ENCODE measurements around the gene DIS3L2.
"Not testable (repeated sequence)": the region's sequence is repeated elsewhere in the genome, so short reads cannot be mapped to it uniquely, and the experiment has no call there.

The DIS3L2 gene

GRCh38 chr2:232009639-232010274 lies 48.2 kb downstream of the DIS3L2 start:
- DNase-seq (ENCODE audit: low read depth), result no peak

GRCh38 chr2:232013701-232014353 lies 52.3 kb downstream of the DIS3L2 start:
- DNase-seq (ENCODE audit: low read depth), result no peak

- no peak for DNase-seq (ENCODE audit: low read depth)
Measured at GRCh38 chr2:232014681-232015080, 53.2 kb downstream of the DIS3L2 start.

GRCh38 chr2:232018181-232018580 lies 56.7 kb downstream of the DIS3L2 start:
- DNase-seq (ENCODE audit: low read depth), result no peak

GRCh38 chr2:232022718-232023117 lies 61.2 kb downstream of the DIS3L2 start:
- no peak for DNase-seq (ENCODE audit: low read depth)

GRCh38 chr2:232023426-232023825 lies 61.9 kb downstream of the DIS3L2 start:
- DNase-seq (ENCODE audit: low read depth), result no peak

- no peak for DNase-seq (ENCODE audit: low read depth)
Measured at GRCh38 chr2:232024457-232024856, 62.9 kb downstream of the DIS3L2 start.

GRCh38 chr2:232026910-232027309 lies 65.4 kb downstream of the DIS3L2 start:
- DNase-seq (ENCODE audit: low read depth), result no peak

- DNase-seq (ENCODE audit: low read depth), result no peak
Measured at GRCh38 chr2:232027530-232027929, 66.0 kb downstream of the DIS3L2 start.

GRCh38 chr2:232028071-232028470 lies 66.6 kb downstream of the DIS3L2 start:
- DNase-seq (ENCODE audit: low read depth), result no peak

GRCh38 chr2:232028631-232029030 lies 67.1 kb downstream of the DIS3L2 start:
- no peak for DNase-seq (ENCODE audit: low read depth)

- no peak for DNase-seq (ENCODE audit: low read depth)
Measured at GRCh38 chr2:232029346-232029745, 67.8 kb downstream of the DIS3L2 start.

- DNase-seq (ENCODE audit: low read depth), result no peak
Measured at GRCh38 chr2:232030229-232030628, 68.7 kb downstream of the DIS3L2 start.

- DNase-seq (ENCODE audit: low read depth), result not testable (repeated sequence)
Measured at GRCh38 chr2:232035292-232035691, 73.8 kb downstream of the DIS3L2 start.

GRCh38 chr2:232036876-232037275 lies 75.4 kb downstream of the DIS3L2 start:
- not testable (repeated sequence) for DNase-seq (ENCODE audit: low read depth)

GRCh38 chr2:232038251-232038880 lies 76.9 kb downstream of the DIS3L2 start:
- DNase-seq (ENCODE audit: low read depth), result no peak

GRCh38 chr2:232038881-232039485 lies 77.5 kb downstream of the DIS3L2 start:
- DNase-seq (ENCODE audit: low read depth), result no peak

GRCh38 chr2:232042911-232043574 lies 81.5 kb downstream of the DIS3L2 start:
- no peak for DNase-seq (ENCODE audit: low read depth)

GRCh38 chr2:232043966-232044365 lies 82.5 kb downstream of the DIS3L2 start:
- DNase-seq (ENCODE audit: low read depth), result no peak

- DNase-seq (ENCODE audit: low read depth), result no peak
Measured at GRCh38 chr2:232049350-232049749, 87.8 kb downstream of the DIS3L2 start.

GRCh38 chr2:232052591-232052990 lies 91.1 kb downstream of the DIS3L2 start:
- no peak for DNase-seq (ENCODE audit: low read depth)

- DNase-seq (ENCODE audit: low read depth), result no peak
Measured at GRCh38 chr2:232053777-232054176, 92.3 kb downstream of the DIS3L2 start.
